Activated CD4-positive, alpha-beta T cell treated with anti-CD3 and anti-CD28 coated beads for 48 hours (primary cell): Measurements from ENCODE around the gene SP110.
"Not testable (repeated sequence)": the region's sequence is repeated elsewhere in the genome, so short reads cannot be mapped to it uniquely, and the experiment has no call there.

ENCODE experiments used
- DNase-seq: peaks from one replicate; pipeline ENCODE4 v3.0.0-alpha.2; 2020

Gene SP110

DNA sequence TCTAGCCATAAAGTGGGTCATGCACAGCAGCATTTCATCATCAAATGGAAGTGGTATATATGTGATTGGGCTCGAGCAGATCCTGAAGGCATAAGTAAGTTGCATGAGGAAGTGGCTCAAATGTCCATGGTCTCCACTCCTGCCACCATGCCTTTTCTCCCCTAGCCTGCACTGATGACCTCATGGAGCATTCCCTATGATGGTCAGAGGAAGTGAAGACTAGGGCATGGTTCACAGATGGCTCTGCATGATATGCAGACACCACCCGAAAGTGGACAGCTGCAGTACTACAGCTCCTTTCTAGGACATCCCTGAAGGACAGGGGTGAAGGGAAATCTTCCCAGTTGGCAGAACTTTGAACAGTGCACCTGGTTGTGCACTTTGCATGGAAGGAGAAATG is 99.4 kb downstream of the SP110 start:
- DNase-seq, result not testable (repeated sequence)

DNA sequence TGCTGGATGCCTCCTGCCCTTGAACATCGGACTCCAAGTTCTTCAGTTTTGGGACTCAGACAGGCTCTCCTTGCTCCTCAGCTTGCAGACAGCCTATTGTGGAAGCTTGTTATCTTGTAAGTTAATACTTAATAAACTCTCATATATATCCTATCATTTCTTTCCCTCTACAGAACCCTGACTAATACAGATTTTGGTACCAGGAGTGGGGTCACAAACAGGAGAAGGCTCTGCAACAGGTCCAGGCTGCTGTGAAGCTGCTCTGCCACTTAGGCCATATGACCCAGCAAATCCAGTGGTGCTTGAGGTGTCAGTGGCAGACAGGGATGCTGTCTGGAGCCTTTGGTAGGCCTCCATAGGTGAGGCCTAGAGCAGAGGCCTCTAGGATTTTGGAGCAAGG is 100.0 kb downstream of the SP110 start:
- DNase-seq, result not testable (repeated sequence)
